GM21360 (cell line): ENCODE measurements around the gene TRMT2A.

Experiments
- ATAC-seq: cut with Tn5 transposase; IDR thresholded peaks from one replicate; pipeline ENCODE4 v1.9.1; 2021; ENCODE audit warnings: mild to moderate bottlenecking, moderate library complexity; ENCODE audit not compliant: unreplicated experiment

Gene TRMT2A

GRCh38 chr22:20149257-20150250 is 32.5 kb upstream of the TRMT2A start:
- ATAC-seq, result no peak

DNA sequence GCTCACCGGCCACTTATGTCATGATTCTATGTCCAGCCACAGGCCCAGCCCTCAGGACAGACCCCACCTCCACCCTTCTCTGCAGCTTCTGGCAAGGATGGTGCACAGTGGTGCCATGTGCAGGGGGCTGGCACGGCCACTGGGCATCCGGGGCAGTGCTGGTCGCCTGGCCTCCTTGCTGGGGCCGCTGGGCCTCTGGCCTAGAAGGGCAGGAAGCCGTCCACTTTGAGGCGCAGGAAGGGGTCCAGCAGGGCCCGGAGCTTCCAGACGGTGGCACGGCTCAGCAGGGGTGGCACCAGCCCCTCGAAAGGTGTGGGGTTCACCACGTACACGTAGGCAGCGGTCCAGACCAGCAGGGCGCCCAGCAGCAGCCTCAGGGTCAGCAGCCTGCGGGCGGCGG is 31.4 kb upstream of the TRMT2A start:
- ATAC-seq, result no peak

GRCh38 chr22:20147237-20147988 is 30.4 kb upstream of the TRMT2A start:
- ATAC-seq, result no peak

DNA sequence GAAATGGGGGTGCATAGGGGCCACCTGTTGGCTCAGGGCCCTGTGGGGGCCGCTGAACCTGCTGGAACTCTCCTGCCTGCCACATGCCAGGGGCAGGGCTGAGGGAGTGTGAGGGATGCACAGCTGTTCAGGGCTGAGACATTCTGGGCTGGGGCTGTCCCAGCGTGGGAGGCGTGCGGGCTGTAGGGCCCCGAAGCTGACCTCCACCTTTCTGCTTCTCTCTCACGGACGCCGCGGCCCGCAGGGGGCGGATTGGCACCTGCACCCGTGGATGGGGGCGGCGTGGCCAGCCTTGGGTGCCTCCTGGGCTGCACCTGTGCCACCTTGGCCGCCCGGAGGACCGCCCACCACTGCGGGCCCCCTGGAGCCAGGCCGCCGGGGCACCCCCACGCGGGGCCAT is 29.8 kb upstream of the TRMT2A start:
- ATAC-seq, result no peak

DNA sequence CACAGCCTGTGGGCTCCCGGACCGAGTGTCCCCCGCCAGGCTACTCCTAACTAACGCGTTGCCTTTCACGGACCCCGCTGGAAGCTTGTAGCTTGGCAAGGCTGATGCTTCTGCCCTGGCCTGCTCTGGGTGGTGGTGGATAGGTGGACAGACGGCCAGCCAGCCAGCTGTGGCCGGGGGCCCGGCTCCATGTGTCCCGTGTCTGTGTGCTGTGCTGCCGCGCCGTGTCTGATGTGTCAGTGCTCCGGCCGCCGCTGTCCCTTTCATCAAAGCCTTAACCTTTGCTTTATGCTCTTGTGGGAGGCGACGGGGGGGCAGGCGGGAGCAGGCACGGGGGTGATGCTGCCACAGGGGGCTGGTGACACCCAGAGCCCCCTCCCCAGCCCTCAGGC is 28.8 kb upstream of the TRMT2A start:
- no peak for ATAC-seq

- ATAC-seq, result no peak
Observed at GRCh38 chr22:20145206-20145831, 28.3 kb upstream of the TRMT2A start.

GRCh38 chr22:20143883-20144665 is 27.0 kb upstream of the TRMT2A start:
- ATAC-seq, result no peak

GRCh38 chr22:20142711-20143621 is 25.9 kb upstream of the TRMT2A start:
- ATAC-seq, result no peak

- ATAC-seq, result no peak
Observed at GRCh38 chr22:20141186-20142077, 24.4 kb upstream of the TRMT2A start.

- no peak for ATAC-seq
Observed at GRCh38 chr22:20140521-20140964, 23.5 kb upstream of the TRMT2A start.

DNA sequence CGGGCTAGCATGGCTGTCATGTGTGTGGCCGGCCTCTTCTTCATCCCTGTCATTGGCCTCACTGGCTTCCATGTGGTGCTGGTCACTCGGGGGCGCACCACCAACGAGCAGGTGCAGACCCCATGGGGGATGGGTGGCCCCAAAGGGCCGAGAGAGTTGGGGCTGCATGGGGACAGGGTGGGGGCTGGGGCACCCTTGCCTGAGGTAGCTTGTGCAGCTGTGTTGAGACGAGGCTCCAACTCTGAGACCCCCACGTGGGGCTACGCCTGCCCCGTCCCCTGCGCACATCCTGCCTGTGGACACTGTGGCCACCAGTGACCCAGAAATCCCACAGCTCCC is 23.1 kb upstream of the TRMT2A start:
- ATAC-seq, result no peak

DNA sequence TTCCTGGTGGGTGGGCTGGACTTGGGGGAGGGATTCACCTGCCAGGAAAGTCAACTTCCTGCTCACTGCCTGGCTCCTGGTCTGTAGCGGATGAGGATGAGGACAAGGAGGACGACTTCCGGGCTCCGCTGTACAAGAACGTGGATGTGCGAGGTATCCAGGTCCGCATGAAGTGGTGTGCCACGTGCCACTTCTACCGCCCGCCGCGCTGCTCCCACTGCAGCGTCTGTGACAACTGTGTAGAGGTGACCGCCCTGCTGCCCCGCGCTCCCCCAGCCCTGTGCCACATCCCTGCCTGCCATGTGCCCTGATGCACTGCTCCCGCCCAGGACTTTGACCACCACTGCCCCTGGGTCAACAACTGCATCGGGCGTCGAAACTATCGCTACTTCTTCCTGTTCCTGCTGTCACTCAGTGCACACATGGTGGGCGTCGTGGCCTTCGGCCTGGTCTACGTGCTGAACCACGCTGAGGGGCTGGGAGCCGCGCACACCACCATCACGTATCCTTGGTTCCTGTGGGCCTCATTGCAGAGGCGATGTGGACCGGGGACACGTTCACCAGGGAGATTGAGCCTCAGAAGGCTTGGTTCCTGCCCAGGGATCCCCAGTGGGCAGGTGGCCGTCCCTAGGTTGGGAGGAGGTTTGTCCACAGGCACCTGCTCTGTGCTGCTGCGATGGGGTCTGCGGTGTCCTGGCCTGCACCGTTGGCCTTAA is 22.5 kb upstream of the TRMT2A start:
- no peak for ATAC-seq

DNA sequence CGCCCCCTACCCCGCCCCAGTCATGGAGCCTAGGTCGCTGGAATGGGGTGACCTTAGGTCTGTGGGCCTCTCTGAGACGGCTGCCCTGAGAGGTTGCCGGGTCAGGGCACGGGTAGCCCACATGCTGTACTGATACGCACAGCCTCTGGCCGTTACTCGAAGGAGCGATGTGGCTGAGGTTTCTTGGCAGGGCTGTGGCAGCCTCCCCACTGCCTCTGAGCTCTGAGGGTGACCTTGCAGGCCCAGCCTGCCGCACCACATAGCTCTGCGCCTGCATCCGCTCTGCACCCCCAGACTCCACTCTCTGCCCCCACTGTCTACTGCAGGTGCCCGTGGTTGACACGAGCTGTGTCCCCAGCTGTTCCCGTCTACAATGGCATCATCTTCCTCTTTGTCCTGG is 21.8 kb upstream of the TRMT2A start:
- ATAC-seq, result no peak

GRCh38 chr22:20138417-20138738 is 21.4 kb upstream of the TRMT2A start:
- no peak for ATAC-seq

DNA sequence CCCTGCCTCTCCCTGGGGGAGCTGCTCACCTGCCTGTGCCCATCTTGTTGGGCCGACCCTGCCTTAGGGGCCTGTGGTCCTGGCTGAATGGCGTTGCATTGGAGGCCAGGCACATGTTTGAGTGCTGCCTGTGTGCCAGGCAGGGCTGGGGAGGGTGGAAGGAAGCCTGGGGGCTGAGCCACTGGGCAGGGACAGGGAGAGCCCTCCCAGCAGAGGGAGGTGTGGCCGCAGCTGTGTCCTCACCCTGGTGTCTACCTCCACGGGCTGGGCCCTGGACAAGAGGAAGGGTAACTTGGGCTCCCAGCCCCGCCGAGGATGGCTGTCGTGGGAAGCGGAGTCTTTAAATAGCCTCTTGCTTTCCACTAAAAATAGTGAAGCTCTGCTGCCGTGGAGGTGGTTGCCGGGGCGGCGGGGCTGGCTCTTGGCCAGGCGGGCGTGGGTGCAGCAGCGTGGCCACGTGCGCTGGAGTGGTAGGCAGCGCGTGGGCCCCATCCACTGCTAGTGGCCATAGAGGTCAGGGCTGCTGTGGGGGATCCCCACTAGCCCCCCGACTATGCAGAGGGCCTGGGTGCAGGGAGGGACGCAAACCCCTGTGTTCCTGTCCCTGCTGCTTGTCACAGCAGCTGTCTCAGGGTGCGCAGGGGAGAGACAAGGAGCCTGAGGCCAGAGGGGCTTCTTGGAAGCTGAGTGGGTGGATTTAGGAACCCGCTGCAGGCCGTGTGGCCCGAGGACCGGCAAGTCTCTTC is 20.8 kb upstream of the TRMT2A start:
- ATAC-seq, result no peak

GRCh38 chr22:20137113-20137512 is 20.1 kb upstream of the TRMT2A start:
- ATAC-seq, result no peak

- no peak for ATAC-seq
Observed at GRCh38 chr22:20136603-20136873, 19.5 kb upstream of the TRMT2A start.
